GM12891 (cell line): Measurements from ENCODE around the gene CCR8.

Experiments
- POLR2A ChIP-seq: IDR thresholded peaks from 2 replicates; pipeline ENCODE4 v1.6.1; 2011; ENCODE audit warnings: low read depth, low read length, control low read depth
- POLR2AphosphoS5 ChIP-seq: IDR thresholded peaks from 2 replicates; pipeline ENCODE4 v1.6.1; 2011; ENCODE audit warnings: low read depth, low read length, control low read depth
- TAF1 ChIP-seq: IDR thresholded peaks from 2 replicates; pipeline ENCODE4 v1.6.1; 2011; ENCODE audit warnings: low read depth, low read length, control low read depth

DNA sequence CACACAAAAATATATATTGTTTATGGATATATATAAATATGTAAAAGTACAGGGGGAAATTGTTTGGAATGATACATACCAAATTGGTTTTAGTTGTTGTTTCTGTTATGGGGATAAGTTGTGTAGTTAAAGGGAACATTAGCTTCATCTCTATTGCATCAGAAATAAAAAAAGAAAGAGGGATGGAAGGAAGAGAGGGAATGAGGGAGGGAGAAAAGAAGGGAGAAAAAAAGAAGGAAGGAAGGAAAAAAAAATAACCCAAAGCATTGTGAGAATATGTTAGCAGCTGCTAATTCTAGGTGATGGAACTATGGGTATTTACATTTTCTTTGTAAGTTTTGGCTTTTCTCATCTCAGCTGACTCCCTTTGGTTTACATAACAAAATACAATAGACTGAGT lies 1.3 kb downstream of the CCR8 start:
- TF ChIP-seq POLR2A (no peak), POLR2AphosphoS5 (no peak), TAF1 (no peak)
